NCI-H748 (cell line): ENCODE results near the gene SMG9.

ENCODE experiments used
- DNase-seq: peaks from one replicate; lab custom pipeline; 2025; ENCODE audit not compliant: unreplicated experiment; lab: John Stamatoyannopoulos, UW

SMG9 gene

DNA sequence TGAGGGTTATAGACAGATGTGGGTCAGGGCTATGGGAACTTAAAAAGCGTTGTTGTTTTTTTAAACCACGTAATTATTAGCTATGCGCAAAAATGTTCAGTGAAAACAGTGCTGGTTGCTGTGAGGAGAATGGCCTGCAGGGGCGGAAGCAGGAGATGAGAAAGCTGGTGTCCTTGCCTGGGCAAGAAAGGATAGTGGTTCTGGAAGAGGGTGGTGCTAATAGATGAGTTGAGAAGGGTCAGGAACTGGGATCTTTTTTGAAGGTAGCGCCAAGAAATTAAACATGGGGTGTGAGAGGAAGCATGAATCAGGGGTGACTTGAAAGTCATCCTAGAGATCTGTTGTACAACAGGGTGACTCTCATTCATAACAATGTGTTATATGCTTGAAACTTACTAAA lies 4.8 kb upstream of the SMG9 start:
- no peak for DNase-seq

DNA sequence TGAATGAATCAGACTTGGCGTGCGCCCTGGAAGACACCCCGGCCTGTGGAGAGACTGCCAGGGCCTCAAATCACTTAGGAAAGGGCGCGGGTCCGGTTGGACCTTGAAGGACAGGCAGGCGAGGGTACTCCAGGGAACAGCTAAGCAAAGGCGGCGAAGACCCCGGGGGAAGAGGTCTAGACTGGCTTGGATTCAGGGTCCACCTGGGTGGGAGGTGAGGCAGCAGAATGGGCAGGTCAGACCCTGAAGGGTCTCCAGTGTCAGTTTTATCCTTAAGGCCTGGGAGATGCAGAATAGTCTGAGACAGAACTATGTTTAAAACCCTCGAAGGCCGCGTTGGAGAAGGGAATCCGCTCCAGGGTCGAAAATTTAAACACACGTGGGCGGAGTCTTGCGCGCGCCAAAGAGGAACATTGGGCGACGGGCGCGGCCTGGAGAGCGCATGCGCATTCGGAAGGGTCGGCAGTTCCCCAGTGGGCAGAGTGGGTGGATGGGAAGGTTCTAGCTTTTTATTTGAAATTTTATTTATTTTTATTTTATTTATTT lies 567 bp upstream of the SMG9 start:
- DNase-seq = peak; percentile 88

GRCh38 chr19:43754253-43754502 lies 584 bp downstream of the SMG9 start:
- DNase-seq = no peak

DNA sequence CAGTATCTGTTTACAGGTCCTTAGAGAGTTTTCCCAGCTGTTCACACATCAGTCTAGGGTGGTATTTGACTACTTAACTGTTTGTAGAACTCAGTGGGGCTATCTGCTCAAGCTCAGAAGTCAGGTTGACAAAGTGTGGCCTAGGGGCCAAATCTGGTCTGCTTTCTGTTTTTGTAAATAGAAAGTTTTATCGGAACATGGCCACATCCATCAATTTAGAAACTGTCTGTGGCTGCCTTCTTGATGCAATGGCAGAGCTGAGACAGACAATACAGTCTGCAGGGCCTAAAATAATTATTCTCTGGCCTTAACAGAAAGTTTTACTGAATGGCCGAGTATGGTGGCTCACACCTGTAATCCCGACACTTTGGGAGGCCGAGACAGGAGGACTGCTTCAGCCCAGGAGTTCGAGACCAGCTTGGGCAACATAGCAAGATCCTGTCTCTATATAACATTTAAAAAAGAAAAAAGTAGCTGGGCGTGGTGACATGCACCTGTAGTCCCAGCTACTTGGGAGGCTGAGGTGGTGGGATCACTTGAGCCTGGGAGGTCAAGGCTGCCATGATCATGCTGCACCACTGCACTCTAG lies 2.4 kb downstream of the SMG9 start:
- no peak for DNase-seq

DNA sequence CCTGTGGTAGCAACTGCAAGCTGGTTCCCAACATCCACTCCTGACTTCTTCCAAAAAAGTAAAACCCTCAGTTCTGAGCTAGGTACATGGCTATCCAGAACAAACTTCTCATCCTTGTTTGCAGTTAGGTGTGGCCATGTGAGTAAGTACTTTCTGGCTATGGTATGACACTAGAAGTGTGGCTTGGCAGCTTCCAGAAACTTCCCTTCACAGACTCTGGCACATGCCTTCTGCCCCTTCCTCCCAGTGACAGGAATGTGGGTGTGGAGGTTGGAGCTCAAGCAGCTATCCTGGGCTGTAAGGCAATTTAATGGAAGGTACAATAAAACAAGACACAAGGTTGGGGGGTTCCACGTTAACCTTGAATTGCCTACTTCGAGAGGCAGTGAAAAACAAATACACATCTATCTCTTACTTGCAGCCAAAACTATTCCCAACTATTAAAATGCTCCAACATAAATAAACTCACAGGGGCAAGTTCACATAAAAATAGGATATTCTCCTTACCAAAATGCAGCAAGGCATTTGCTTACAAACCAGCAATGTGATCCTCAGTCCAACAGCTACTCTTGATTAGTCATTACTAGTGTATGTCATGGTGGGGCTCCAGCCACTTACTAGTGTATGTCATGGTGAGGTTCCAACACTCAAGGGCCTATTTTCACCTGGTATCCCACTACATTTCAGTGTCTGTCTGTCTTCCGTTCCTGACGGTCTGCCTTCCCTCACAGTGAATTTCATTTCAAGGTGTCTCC lies 3.1 kb downstream of the SMG9 start:
- DNase-seq = no peak

- DNase-seq = no peak
These were observed 4.9 kb downstream of the SMG9 start for GRCh38 chr19:43749898-43750297.

DNA sequence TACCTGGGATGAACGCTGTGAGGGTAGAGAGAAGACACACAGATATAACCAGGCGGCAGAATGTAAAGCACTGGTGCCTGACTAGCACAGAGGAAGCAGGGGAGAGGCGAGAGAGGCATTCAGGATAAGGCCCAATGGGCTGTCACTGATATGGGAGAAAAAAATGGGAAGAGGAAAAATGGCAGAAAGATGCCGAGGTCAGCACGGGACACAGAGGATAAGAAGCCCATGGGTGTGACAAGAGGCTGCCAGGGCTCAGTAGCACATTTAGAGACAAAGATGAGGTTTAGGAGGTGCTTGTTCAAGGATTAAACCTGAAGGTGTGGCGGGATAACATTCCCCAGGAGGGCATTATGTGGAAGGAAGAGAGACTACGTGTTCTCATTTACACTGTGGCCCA lies 5.6 kb downstream of the SMG9 start:
- no peak for DNase-seq

- DNase-seq = no peak
These were observed 6.1 kb downstream of the SMG9 start for GRCh38 chr19:43748685-43749084.

- no peak for DNase-seq
These were observed 6.6 kb downstream of the SMG9 start for GRCh38 chr19:43748205-43748594.

DNA sequence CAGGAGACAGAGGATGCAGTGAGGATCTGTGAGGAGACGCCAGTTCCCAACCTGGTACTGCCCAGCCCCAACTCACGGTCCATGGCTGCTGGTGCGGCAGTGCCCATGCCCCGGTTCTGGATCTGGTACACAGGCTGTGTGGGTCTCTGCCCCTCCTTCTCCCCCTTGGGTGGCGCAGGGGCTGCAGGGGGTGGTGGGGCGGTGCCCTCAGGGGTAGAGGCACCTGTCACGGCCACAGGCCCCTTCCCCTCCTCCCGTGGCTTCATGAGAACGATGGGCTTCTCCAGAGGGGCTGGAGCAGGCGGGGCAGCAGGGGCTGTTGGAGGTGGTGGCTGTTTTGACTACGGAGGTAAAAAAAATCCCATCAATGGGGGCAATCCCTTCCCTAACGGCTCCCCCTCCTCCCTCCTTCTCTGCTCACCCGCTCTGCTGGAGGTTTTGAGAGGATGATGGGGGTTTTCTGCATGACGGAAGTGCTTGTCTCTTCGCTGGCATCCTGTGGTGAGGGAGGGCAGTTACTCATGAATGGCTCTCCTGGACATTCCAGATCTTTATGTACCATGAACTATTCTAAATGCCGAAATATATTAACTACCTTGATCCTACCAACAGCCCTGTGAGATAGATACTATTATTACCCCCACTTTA lies 7.1 kb downstream of the SMG9 start:
- DNase-seq = no peak

GRCh38 chr19:43743059-43743458 lies 11.7 kb downstream of the SMG9 start:
- DNase-seq = no peak

DNA sequence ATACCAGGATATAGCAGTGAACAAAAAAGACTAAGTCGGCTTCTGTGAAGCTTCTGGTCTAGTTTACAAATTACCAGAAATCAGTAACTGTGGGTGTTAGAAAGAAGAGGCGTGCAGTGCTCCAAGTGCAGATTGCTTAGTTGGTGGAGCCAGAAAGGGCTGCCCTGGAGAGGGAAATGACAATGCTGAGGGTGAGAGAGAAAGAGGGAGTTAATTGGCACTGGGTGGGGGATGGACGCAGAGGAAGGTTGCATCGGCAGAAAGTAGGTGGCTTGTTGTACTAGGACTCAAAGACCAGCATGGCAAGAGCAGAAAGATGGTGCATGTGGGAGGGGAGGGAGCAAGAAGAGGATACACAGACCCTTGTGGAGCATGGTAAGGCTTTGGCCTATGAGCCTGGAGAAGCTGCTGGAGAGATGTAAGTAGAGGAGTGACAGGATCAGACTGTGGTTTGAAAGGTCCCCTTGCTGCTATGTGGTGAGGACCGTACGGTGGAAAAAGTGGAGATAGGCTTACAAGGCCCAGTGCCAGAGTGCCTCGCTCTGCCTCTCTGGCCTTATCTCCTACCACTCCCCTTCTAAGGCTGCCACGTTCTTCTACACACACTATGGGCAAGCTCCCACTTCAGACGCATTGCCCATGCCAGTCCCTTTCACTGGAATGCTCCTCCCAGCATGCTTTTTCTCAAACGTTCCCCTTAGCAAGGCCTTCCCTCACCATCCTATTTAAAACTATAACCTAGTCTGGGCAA lies 13.5 kb downstream of the SMG9 start:
- no peak for DNase-seq

DNA sequence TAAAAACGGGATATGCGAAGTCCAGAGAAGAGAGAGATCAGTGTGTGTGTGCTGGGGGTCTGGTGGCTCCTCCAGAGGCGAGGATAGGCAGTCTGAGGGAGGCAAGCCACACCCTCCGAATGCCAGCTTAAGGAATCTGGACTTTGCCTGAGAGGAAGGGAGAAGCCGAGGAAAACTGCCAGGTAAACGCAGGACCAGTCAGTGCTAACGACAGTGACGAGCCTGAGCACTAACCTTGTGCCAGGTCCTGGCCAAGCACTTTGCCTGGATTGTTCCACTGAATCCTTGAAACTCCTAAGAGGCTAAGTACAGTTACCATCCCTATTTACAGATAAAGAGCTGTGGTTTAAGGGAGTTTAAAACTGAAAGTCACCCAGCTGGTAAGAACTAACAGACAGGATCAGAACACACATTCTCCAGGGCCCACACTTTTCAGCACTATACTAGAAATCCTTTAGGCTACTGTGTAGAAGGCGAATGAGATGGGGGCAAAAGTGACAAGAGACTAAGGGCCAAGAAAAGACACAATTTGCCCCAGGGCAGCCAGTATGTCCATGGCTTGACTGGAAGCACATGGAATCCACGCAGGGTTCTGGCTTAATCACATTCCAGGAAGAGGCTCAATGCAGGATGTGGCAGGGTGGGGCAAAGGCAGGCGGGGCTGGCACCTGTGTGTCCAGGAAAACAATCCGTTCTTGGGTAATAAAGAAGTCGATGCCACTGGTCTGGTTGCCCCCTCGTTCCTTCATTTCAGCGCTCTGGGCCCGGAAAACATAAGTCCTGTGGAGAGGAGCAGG lies 15.1 kb downstream of the SMG9 start:
- DNase-seq = no peak

DNA sequence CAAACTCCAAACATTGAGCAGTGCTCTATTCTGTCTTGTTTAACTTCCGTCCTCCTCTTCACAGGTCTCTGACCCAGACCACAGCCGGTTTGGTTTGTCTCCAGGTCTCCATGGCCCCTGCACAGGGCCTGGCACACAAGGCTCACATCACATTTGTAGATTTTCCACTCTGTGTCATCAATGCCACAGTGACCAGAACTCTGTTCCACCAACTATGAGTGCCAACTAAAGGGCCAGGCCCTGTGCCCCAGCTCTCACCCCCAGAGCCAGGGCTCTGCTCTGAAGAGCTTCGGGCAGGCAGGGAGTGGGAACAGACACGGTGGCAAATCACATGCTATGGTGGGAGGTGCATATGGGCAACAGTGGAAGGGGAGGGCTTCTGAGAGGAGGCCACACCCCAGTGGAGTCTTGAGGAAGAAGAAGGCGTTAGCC lies 16.0 kb downstream of the SMG9 start:
- no peak for DNase-seq

GRCh38 chr19:43735957-43736356 lies 18.8 kb downstream of the SMG9 start:
- DNase-seq = no peak

DNA sequence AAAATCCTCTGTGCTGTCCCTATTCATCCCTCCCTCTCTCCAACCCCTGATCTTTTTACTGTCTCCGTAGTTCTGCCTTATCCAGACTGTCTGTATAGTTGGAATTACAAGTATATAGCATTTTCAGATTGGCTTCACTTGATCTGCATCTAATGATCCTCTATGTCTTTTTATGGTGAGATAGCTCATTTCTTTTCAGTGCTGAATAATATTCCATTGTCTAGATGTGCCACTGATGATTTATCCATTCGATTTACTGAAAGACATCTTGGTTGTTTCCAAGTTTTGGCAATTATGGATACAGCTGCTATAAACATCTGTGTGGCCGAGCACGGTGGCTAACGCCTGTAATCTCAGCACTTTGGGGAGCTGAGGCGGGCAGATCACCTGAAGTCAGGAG lies 19.7 kb downstream of the SMG9 start:
- DNase-seq = no peak

- DNase-seq = no peak
These were observed 22.9 kb downstream of the SMG9 start for GRCh38 chr19:43731846-43732245.

- no peak for DNase-seq
These were observed 23.4 kb downstream of the SMG9 start for GRCh38 chr19:43731346-43731745.

DNA sequence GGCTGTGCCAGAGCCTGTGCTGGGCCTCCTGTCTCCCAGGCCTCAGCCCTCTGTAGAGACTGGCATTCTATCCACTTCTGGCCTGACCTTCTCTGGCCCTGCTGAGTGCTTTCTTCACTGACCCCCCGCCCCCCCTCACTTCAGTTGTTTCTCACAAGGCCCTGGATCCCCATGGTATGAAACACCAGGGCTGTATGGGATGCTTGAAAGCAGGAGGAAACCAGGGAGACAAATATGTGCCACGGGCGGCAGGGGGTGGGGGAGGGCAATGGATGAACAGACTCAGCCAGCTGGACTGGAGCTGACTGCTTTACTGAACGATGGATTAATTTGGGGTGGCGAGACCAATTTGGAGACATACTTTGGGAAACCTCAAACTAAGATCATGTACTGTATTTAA lies 24.8 kb downstream of the SMG9 start:
- no peak for DNase-seq

GRCh38 chr19:43727593-43727853 lies 27.2 kb downstream of the SMG9 start:
- DNase-seq = no peak
